HepG2 (cell line): Measurements from ENCODE around the gene MYO16. TPM values are rescaled to one million over a fixed set of nuclear protein-coding genes. Genes with fewer than 3 reads are reported as not detected.
A peak's percentile ranks its signal among the peaks of the same experiment; 100 is the strongest.

Experiments used
- ATAC-seq: fragments of 200-7000 bp; cut with Tn5 transposase; 3 replicates; pipeline ENCODE4 v1.9.1; 2020; ENCODE audit warnings: mild to moderate bottlenecking, moderate library complexity
- BruUV-seq: library from RNA; stranded (reverse); fragments of 400-500 nt; replicated peaks from 2 replicates; lab custom pipeline; 2021; lab: Mats Ljungman, UMichigan
- CTCF ChIA-PET: fragments of 300-600 bp; formaldehyde crosslinking; extraction: SDS; loops from one replicate; lab custom pipeline; 2021; ENCODE audit warnings: low total read pairs, inconsistent platforms, low intra/inter-chr PET ratio; lab: Yijun Ruan, JAX
- POLR2A ChIA-PET: fragments of 350-600 bp; sonication (Branson Sonifier 250); formaldehyde crosslinking; loops from one replicate; lab custom pipeline; 2020; ENCODE audit warnings: antibody characterized with exemption, inconsistent platforms; lab: Yijun Ruan, JAX
- DNase-seq: peaks from one replicate; pipeline ENCODE4 v3.0.0-alpha.2; 2015; ENCODE audit warnings: low spot score
- FAIRE-seq: peaks from 3 replicates; lab custom pipeline; 2011; peaks lifted over from hg19 to GRCh38; lab: Jason Lieb, UNC
- H2AFZ ChIP-seq: one replicate; pipeline ENCODE4 v1.6.1; 2011; ENCODE audit warnings: low read length, inconsistent platforms
- H3K27ac ChIP-seq: fragments of 300-600 bp; 3 replicates; pipeline ENCODE4 v1.8.0; 2011; ENCODE audit warnings: mixed run types, mild to moderate bottlenecking, mixed read lengths, low read length, inconsistent platforms; ENCODE audit not compliant: insufficient read depth; ENCODE audit errors: extremely low read length
- H3K27me3 ChIP-seq, 2 experiments: fragments of 200-600 bp in 1 of 2; 2 replicates in 1 of 2; 3 replicates in 1 of 2; pipeline versions ENCODE4 v1.6.0 to v1.8.0; 2011; ENCODE audit warnings: low read length in 2 of 2, mild to moderate bottlenecking in 2 of 2, moderate library complexity in 2 of 2, inconsistent platforms in 1 of 2; ENCODE audit not compliant: insufficient read depth in 2 of 2, control insufficient read depth in 1 of 2
- H3K36me3 ChIP-seq, 2 experiments: fragments of 200-600 bp in 1 of 2; replicated peaks in 1 of 2; 2 replicates in 1 of 2; 3 replicates in 1 of 2; pipeline versions ENCODE4 v1.5.1 to v1.8.0; 2011; ENCODE audit warnings: low read length in 2 of 2, inconsistent platforms in 1 of 2; ENCODE audit not compliant: insufficient read depth in 2 of 2, control insufficient read depth in 1 of 2
- H3K4me1 ChIP-seq: 2 replicates; pipeline ENCODE4 v1.5.1; 2012; ENCODE audit warnings: low read length, inconsistent platforms; ENCODE audit not compliant: insufficient read depth
- H3K4me2 ChIP-seq: 2 replicates; pipeline ENCODE4 v1.6.0; 2011; ENCODE audit warnings: low read depth, low read length, inconsistent platforms
- H3K4me3 ChIP-seq, 3 experiments: fragments of 200-600 bp in 1 of 3; sonication (generic), shearing (Covaris generic) in 1 of 3; replicated peaks in 1 of 3; 2 replicates each; pipeline ENCODE4 v1.5.1; 2011 to 2016; ENCODE audit warnings: low read length in 3 of 3, inconsistent platforms in 2 of 3, low read depth in 2 of 3, mild to moderate bottlenecking in 2 of 3, control low read depth in 1 of 3, mixed read lengths in 1 of 3; ENCODE audit not compliant: insufficient read depth in 1 of 3
- H3K79me2 ChIP-seq: one replicate; pipeline ENCODE4 v1.6.1; 2011; ENCODE audit warnings: low read length, inconsistent platforms; ENCODE audit not compliant: insufficient read depth
- H3K9ac ChIP-seq: 2 replicates; pipeline ENCODE4 v1.6.0; 2011; ENCODE audit warnings: mild to moderate bottlenecking, low read depth, low read length, inconsistent platforms; ENCODE audit not compliant: insufficient read depth
- H3K9me3 ChIP-seq: 2 replicates; pipeline ENCODE4 v1.5.1; 2012; ENCODE audit warnings: mild to moderate bottlenecking, low read length
- H4K20me1 ChIP-seq: 2 replicates; pipeline ENCODE4 v1.6.0; 2011; ENCODE audit warnings: inconsistent platforms, mild to moderate bottlenecking, low read length, moderate library complexity; ENCODE audit not compliant: insufficient read depth
- ARNTL ChIP-seq: sonication (generic); formaldehyde crosslinking; IDR thresholded peaks from 2 replicates; pipeline ENCODE4 v1.4.0; 2020; ENCODE audit warnings: mild to moderate bottlenecking, missing genetic modification reagents
- CREB3 ChIP-seq: sonication (generic); formaldehyde crosslinking; IDR thresholded peaks from 2 replicates; pipeline ENCODE4 v1.5.0; 2020; ENCODE audit warnings: missing genetic modification reagents
- FOSL2 ChIP-seq: sonication (generic); formaldehyde crosslinking; IDR thresholded peaks from 2 replicates; pipeline ENCODE4 v1.4.0; 2020; ENCODE audit warnings: missing genetic modification reagents
- HDAC1 ChIP-seq: sonication (generic); formaldehyde crosslinking; IDR thresholded peaks from 2 replicates; pipeline ENCODE4 v1.5.1; 2020; ENCODE audit warnings: mild to moderate bottlenecking, missing genetic modification reagents
- HNRNPLL ChIP-seq: fragments of 200-400 bp; formaldehyde crosslinking; IDR thresholded peaks from 2 replicates; pipeline ENCODE4 v1.6.1; 2017; ENCODE audit warnings: mild to moderate bottlenecking, low read depth, low read length; ENCODE audit not compliant: poor library complexity, severe bottlenecking
- KAT2B ChIP-seq: fragments of 150-350 bp; IDR thresholded peaks from 2 replicates; pipeline ENCODE4 v1.6.1; 2014; ENCODE audit warnings: low read depth, low read length, borderline replicate concordance
- RAD51 ChIP-seq: fragments of 450-650 bp; IDR thresholded peaks from 2 replicates; pipeline ENCODE4 v1.6.1; 2016; ENCODE audit warnings: borderline replicate concordance
- RFX5 ChIP-seq: IDR thresholded peaks from 2 replicates; pipeline ENCODE4 v1.6.1; 2011; ENCODE audit warnings: low read depth, low read length, improper control_type of control experiment
- SRSF4 ChIP-seq: fragments of 200-400 bp; formaldehyde crosslinking; IDR thresholded peaks from one replicate; pipeline ENCODE4 v1.6.1; 2018; ENCODE audit warnings: mild to moderate bottlenecking, low read depth, low read length, moderate library complexity; ENCODE audit not compliant: poor library complexity, severe bottlenecking
- TEAD2 ChIP-seq: sonication (generic); formaldehyde crosslinking; IDR thresholded peaks from 2 replicates; pipeline ENCODE4 v1.9.0; 2021; ENCODE audit warnings: missing genetic modification reagents
- ZFP37 ChIP-seq: sonication (generic); formaldehyde crosslinking; IDR thresholded peaks from 2 replicates; pipeline ENCODE4 v1.4.0; 2020; ENCODE audit warnings: missing genetic modification reagents, borderline replicate concordance
- ZNF547 ChIP-seq: sonication (generic); formaldehyde crosslinking; IDR thresholded peaks from 2 replicates; pipeline ENCODE4 v1.5.1; 2020; ENCODE audit warnings: mild to moderate bottlenecking, missing genetic modification reagents
- WGBS: methylation state at CpG from one replicate; pipeline ENCODE4 v1.1.6; 2017; ENCODE audit warnings: low lambda C conversion rate; 5-methylcytosine and 5-hydroxymethylcytosine counted together
- in situ Hi-C: cut with HindIII; loops from 2 replicates; pipeline ENCODE4 v1.10.0; 2017; ENCODE audit warnings: low pct_unique_long_range_greater_than_20kb; ENCODE audit not compliant: extremely low pct_ligation_motif_present
- intact Hi-C: fragments of 100-400 bp; cut with micrococcal nuclease; formaldehyde crosslinking; loops from one replicate; pipeline ENCODE4 v1.10.0; 2022; ENCODE audit not compliant: unreplicated experiment
- polyA plus RNA-seq, 8 experiments: library from polyadenylated mRNA; depleted of rRNA in 3 of 8; stranded (reverse) in 7 of 8; unstranded in 1 of 8; fragments of >200 nt; fragmentation: Illumina TruSeq in 4 of 8; extraction: Trizol in 4 of 8; gene quantifications; 2 replicates each; pipeline versions ENCODE4 v1.2.1 to v1.2.3, GENCODE V29; 2011 to 2016; ENCODE audit warnings: low read depth in 4 of 8, missing spikeins in 1 of 8, mixed read lengths in 1 of 8; ENCODE audit not compliant: insufficient read depth in 1 of 8
- total RNA-seq, 5 experiments: library from RNA; depleted of rRNA; stranded (reverse); fragments of >200 nt; fragmentation: Illumina TruSeq; extraction: Trizol; gene quantifications; 2 replicates each; pipeline ENCODE4 v1.2.3, GENCODE V29; 2016; ENCODE audit warnings: low read depth in 1 of 5
- TF ChIP-seq, protein P1 (sequence below): sonication (generic); formaldehyde crosslinking; IDR thresholded peaks from 2 replicates; pipeline ENCODE4 v1.4.0; 2020; ENCODE audit warnings: missing genetic modification reagents, borderline replicate concordance

MYO16 gene
- total and polyA plus RNA-seq, 2 of the 13 experiments (the other 11 are each of a cell fraction or from before 2014, with no cell fraction given), result not detected

DNA sequence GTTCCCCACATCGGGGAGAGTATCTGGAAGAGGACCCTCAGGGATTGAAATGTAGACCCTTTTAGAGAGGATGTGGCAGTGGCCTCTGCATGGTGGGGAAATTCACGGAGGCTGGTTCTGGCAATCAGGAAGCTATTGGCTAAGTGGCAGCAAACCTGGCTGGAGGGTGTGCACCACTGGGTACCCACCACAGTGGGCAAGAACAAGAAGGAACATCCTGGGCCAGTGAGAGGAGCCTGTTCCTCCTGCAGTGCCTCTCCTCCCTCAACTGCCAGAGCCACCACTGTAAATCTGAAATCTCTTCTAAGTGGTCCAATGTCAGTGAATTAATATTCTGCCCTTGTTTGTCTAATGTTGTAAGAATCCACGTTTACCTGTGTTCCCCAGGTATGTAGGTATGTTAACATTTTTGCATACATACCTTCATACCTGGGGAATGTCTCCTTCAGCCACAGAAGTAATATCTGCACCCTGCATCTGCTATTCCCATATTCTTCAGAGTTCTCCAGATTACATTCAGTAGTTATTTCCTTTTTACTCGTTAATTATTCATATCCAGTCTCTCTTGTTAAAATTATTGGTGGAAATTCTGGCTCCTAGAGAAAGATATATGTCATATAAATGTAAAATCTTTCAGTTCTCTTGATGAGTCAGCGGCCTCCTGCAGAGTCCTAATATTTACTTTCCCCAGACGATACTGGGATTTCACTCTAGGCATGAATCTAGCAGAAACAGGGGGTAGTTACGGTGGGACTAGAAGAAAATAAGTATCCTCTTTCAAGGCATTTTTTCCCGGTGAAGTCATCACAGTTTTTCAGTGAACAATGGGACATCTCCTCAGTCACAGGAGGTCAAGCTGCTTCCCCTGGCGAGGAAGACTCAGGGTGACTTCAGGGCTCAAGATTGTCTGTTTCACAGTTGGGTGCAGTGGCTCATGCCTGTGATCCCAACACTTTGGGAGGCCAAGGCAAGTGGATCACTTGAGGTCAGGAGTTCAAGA lies 148.3 kb downstream of the MYO16 start:
- POLR2A ChIA-PET, result no interaction called here
- Histone ChIP-seq H3K4me2 (no peak overlapping the region), H3K27me3 (no peaks in the 10 kb centered on the region), H3K27ac (no peak overlapping the region), H3K4me3 (no peak overlapping the region), H3K4me1 (no peaks in the 10 kb centered on the region), H3K9ac (no peak overlapping the region), H2AFZ (no peak overlapping the region), H4K20me1 (no peaks in the 10 kb centered on the region), H3K9me3 (peaks cover 25% of the 10 kb centered on the region; the same call in 1 of the 2 replicates), H3K36me3 (no peaks in the 10 kb centered on the region)
- DNase-seq (peak; percentile 3), ATAC-seq (no peak)
- in situ Hi-C loops, result no loop called here
- intact Hi-C loops, result no loop called here
- 8% methylated on average over 8 of the region's 9 CpGs for WGBS
- BruUV-seq, result no TSS peak
- TF ChIP-seq HNRNPLL (no peak), RAD51 (no peak), TEAD2 (CRISPR knock-in tag) (no peak), SRSF4 (no peak), ARNTL (CRISPR knock-in tag) (no peak), KAT2B (no peak), ZFP37 (CRISPR knock-in tag) (no peak), HDAC1 (no peak), CREB3 (no peak), ZNF547 (CRISPR knock-in tag) (no peak), RFX5 (no peak), FOSL2 (CRISPR knock-in tag) (no peak)
- TF ChIP-seq, protein P1, sequence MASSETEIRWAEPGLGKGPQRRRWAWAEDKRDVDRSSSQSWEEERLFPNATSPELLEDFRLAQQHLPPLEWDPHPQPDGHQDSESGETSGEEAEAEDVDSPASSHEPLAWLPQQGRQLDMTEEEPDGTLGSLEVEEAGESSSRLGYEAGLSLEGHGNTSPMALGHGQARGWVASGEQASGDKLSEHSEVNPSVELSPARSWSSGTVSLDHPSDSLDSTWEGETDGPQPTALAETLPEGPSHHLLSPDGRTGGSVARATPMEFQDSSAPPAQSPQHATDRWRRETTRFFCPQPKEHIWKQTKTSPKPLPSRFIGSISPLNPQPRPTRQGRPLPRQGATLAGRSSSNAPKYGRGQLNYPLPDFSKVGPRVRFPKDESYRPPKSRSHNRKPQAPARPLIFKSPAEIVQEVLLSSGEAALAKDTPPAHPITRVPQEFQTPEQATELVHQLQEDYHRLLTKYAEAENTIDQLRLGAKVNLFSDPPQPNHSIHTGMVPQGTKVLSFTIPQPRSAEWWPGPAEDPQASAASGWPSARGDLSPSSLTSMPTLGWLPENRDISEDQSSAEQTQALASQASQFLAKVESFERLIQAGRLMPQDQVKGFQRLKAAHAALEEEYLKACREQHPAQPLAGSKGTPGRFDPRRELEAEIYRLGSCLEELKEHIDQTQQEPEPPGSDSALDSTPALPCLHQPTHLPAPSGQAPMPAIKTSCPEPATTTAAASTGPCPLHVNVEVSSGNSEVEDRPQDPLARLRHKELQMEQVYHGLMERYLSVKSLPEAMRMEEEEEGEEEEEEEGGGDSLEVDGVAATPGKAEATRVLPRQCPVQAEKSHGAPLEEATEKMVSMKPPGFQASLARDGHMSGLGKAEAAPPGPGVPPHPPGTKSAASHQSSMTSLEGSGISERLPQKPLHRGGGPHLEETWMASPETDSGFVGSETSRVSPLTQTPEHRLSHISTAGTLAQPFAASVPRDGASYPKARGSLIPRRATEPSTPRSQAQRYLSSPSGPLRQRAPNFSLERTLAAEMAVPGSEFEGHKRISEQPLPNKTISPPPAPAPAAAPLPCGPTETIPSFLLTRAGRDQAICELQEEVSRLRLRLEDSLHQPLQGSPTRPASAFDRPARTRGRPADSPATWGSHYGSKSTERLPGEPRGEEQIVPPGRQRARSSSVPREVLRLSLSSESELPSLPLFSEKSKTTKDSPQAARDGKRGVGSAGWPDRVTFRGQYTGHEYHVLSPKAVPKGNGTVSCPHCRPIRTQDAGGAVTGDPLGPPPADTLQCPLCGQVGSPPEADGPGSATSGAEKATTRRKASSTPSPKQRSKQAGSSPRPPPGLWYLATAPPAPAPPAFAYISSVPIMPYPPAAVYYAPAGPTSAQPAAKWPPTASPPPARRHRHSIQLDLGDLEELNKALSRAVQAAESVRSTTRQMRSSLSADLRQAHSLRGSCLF, result no peak
- TF ChIP-seq, all 625 proteins: peak for 0
- H3K79me2 ChIP-seq, result no peaks in the 10 kb centered on the region
- FAIRE-seq, result no peak
- CTCF ChIA-PET, result no interaction called here
